ENCODE results near the gene POR. TPM values are rescaled to one million over a fixed set of nuclear protein-coding genes. Genes with fewer than 3 reads are reported as not detected.

POR gene
- total RNA-seq, 1 experiment from 2014 or later: 151 TPM

DNA sequence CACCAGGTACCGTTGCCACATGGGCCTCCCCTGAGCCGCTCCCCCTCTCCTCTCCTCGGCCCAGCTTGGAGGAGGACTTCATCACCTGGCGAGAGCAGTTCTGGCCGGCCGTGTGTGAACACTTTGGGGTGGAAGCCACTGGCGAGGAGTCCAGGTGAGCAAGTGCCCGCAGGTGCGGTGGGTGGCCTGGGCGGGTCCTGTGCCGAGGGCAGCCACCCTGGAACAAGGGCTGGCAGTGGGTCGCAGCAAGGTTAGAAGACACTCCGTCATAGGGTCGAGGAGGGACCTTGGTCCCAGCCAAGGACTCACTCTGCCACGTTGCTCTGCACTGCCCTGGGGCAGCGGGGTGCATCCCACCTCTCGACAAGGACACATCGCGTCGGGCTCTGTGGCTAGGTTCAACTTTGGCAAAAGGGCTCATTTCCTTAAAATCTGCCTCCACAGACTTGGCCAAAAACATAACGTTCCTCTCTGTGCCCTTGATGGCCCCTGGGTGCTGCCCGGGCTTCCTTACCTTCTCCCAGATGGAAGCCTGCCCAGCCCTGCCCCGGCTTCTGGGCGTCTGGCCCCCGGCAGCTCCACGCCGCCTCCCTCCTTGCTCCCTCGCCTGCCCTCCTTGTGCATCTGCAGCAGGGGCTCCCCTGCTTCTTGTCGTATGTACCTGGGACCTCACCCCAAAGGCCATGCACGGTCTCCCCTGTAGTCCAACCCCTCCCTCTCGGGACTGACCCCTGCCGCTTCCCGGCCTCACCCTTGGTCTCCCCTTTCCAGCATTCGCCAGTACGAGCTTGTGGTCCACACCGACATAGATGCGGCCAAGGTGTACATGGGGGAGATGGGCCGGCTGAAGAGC lies 66.7 kb downstream of the POR start (continued):
- TF ChIP-seq AFF4 (CRISPR knock-in tag; IDR thresholded peaks at IDR 0.05; ENCODE audit: borderline replicate concordance) (no peak), SMAD3 (CRISPR knock-in tag; IDR thresholded peaks at IDR 0.05; ENCODE audit: borderline replicate concordance) (no peak)

DNA sequence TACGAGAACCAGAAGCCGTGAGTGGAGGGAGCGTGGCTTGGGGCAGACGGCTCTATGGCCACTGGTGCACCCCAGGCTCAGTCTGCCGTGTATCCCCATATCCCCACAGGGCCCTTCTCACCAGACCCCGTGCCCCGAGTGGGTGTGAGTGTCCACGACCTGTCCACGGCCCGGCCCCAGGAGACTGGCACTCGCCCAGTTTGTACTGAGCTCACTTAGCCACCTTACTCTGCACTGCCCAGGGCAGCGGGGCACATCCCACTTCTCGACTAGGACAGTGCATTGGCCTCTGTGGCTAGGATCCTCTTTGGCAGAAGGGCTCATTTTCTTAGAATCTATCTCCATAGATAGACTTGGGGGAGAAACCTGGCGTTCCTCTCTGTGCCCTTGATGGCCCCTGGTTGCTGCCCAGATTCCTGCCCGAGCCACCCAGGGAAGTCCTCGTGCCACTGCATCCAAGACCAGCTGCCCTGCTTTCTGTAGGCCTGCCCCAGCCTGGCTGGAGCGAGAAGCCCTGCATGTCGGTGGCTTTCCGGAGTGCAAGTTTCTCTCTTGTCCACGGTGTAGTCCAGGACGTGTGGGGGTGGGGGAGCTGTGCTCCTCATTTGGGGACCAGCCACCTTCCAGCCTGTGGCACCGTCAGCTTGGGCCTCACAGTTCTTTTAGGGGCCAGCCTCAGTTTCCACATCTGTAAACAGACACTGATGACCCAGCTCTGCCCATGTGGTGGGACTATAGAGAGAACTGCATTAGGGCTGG lies 67.5 kb downstream of the POR start:
- peaks cover 18% of the 10 kb centered on the region for H3K36me3 Mint-ChIP-seq
- no peak overlapping the region for H3K4me3 Mint-ChIP-seq
- no peaks in the 10 kb centered on the region for H3K4me1 Mint-ChIP-seq
- DNase-seq (ENCODE audit: low spot score) (no peak), ATAC-seq (no peak)
- no peaks in the 10 kb centered on the region for H3K27me3 Mint-ChIP-seq (ENCODE audit: low read depth)
- no peak overlapping the region for H3K27ac Mint-ChIP-seq
- ChIA-PET CTCF (interaction anchor here (0.8 to 1.4 kb wide), 3 partner anchors 8 to 37 kb away, joined by 3 to 5 read pairs (median 3); no protein-coding TSS in a partner anchor), POLR2A (no interaction called here)
- no peaks in the 10 kb centered on the region for H3K9me3 Mint-ChIP-seq
- TF ChIP-seq IRF2 (CRISPR knock-in tag; IDR thresholded peaks at IDR 0.05; ENCODE audit: borderline replicate concordance, low read depth) (no peak), RELA (CRISPR knock-in tag; IDR thresholded peaks at IDR 0.05; ENCODE audit: borderline replicate concordance) (no peak), FOXP1 (CRISPR knock-in tag; IDR thresholded peaks at IDR 0.05; ENCODE audit: borderline replicate concordance) (no peak), TEAD1 (CRISPR knock-in tag; IDR thresholded peaks at IDR 0.05) (no peak)

- H3K9me3 Mint-ChIP-seq: no peaks in the 10 kb centered on the region
- DNase-seq (ENCODE audit: low spot score): no peak
- no peak overlapping the region for H3K27ac Mint-ChIP-seq
- CTCF ChIA-PET: no interaction called here
- POLR2A ChIA-PET: no interaction called here
- no peaks in the 10 kb centered on the region for H3K4me1 Mint-ChIP-seq
- H3K27me3 Mint-ChIP-seq (ENCODE audit: low read depth): no peaks in the 10 kb centered on the region
- no peak overlapping the region for H3K4me3 Mint-ChIP-seq
- no peak for TF ChIP-seq SMAD3 (CRISPR knock-in tag; IDR thresholded peaks at IDR 0.05; ENCODE audit: borderline replicate concordance)
- TF ChIP-seq, protein P1, sequence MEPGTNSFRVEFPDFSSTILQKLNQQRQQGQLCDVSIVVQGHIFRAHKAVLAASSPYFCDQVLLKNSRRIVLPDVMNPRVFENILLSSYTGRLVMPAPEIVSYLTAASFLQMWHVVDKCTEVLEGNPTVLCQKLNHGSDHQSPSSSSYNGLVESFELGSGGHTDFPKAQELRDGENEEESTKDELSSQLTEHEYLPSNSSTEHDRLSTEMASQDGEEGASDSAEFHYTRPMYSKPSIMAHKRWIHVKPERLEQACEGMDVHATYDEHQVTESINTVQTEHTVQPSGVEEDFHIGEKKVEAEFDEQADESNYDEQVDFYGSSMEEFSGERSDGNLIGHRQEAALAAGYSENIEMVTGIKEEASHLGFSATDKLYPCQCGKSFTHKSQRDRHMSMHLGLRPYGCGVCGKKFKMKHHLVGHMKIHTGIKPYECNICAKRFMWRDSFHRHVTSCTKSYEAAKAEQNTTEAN (CRISPR knock-in tag; IDR thresholded peaks at IDR 0.05): no peak
- TF ChIP-seq ATF2 (CRISPR knock-in tag; IDR thresholded peaks at IDR 0.05; ENCODE audit: borderline replicate concordance, low read depth): no peak
- no peak for TF ChIP-seq USF2 (CRISPR knock-in tag; IDR thresholded peaks at IDR 0.05)
- TF ChIP-seq ESRRA (CRISPR knock-in tag; IDR thresholded peaks at IDR 0.05; ENCODE audit: borderline replicate concordance): no peak
- TF ChIP-seq NFYB (CRISPR knock-in tag; conservative IDR thresholded peaks at IDR 0.05; ENCODE audit: low read depth): no peak
- no peak for TF ChIP-seq AR (CRISPR knock-in tag; IDR thresholded peaks at IDR 0.05)
- H3K36me3 Mint-ChIP-seq: peaks cover 18% of the 10 kb centered on the region
- ATAC-seq: no peak
These were observed 68.6 kb downstream of the POR start for GRCh38 chr7:75983471-75984129.

Data from WTC11 (cell line).